GM21515 (cell line): Measurements from ENCODE around the gene KIRREL1.

Source experiments
- ATAC-seq: cut with Tn5 transposase; IDR thresholded peaks from one replicate; pipeline ENCODE4 v1.9.1; 2021; ENCODE audit not compliant: unreplicated experiment

Gene KIRREL1

DNA sequence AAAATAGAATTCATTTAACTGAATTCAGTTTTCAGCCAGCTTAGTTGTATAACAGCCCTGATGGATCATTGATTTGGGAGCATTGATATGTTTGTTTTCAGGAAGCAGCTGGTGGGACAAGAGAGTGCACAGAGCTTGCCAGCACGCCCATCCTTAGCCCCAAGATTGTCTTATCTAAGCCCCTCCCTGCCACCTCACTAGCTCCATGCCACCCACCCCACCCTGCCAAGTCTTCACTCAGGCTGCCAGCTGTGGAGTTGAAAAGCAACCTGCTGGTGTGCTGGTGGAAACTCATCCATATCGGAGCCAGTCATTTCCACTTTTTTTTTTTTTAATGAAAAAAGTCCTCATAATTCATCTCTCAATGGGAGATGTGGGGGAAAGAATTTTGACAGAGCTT lies 11.8 kb downstream of the KIRREL1 start:
- no peak for ATAC-seq

DNA sequence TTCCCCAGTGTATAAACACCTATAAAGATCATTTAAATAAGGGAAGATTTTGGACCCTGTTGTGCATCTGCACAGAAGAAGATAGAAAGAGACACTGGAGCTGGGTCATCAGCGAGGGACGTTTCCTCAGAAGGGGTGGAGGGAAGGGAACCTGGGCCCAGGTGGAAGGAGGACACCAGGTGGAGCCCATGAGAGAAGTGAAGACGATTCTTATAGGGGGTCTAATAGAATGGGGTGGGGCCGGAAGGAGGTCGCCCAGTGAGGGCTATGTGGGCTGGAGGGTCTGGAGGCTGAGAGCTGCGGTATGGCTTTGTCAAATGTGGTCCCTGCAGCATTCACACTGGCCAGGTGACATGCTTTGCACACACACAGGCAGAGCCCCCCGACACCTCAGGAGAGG lies 13.7 kb downstream of the KIRREL1 start:
- ATAC-seq: no peak

DNA sequence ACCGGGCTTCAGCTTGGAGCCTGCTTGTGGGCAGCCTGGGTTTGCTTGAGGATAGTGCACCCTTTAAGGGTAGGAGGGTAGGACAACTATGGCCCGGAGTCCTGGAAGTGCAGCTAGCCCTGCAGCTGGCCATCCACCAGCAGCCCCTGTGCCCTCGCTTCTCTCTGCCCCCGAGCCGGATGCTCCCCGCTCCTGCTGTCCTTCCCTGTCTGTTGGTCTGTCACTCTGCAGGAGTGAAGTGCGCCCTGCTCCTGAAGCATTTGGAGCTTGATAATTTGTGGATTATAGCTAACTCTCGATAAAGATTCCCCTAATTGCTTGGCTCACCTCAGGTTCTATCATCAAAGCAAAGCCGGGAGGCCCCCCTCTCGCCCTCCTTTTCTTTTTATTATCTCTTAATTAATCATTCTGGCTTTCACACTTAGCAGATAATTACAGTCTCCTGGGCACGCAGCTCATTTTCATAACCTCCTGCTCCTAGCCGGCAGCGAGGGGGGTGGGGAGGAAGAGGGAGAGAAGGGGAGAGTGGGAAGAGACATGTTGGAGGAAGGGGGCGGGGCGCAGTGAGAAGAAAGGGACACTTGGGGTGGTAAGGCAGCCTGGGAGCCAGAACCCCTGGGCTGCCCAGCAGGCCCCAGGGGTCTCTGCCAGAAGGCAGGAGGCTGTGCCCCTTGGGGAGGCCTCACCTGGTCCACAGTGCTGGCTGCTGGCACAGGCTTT lies 14.4 kb downstream of the KIRREL1 start:
- no peak for ATAC-seq

DNA sequence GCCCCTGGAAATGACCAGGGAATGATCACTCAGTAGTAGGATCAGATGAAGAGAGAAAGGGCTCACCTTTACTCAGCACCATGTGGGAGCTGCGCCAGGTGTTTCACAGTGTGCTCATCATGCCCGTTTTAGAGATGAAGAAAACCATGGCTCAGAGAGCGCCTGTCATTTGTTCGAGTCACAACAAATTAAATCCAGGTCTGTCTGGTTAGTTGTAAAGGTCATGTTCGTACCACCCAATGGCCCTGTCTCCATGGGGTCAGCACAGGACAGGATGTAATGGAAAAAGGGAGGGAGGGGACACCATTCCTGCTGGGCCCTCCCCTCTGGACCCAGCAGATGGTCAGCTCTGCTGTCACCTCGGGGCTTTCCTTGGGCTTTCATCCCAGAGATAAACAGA lies 15.2 kb downstream of the KIRREL1 start:
- no peak for ATAC-seq

DNA sequence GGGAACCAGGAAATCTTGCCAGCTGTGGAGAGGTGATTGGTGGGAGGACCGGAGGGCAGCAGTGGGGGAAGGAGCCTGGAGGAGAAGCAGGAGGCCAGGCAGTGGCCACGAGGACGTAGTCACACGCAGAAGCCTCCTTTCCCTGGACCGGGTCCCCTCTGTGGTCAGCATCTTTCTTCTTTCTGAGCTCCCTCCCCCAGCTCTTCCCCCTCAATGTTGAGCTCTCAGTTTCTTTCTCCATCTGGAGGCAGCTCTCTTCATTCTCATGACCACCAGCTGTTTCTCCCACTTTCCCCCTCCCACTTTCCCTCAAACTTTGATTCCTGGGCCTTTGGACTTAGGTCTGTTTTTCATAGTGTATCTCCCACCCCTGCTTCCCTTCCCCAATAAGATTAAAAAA lies 18.3 kb downstream of the KIRREL1 start:
- no peak for ATAC-seq

DNA sequence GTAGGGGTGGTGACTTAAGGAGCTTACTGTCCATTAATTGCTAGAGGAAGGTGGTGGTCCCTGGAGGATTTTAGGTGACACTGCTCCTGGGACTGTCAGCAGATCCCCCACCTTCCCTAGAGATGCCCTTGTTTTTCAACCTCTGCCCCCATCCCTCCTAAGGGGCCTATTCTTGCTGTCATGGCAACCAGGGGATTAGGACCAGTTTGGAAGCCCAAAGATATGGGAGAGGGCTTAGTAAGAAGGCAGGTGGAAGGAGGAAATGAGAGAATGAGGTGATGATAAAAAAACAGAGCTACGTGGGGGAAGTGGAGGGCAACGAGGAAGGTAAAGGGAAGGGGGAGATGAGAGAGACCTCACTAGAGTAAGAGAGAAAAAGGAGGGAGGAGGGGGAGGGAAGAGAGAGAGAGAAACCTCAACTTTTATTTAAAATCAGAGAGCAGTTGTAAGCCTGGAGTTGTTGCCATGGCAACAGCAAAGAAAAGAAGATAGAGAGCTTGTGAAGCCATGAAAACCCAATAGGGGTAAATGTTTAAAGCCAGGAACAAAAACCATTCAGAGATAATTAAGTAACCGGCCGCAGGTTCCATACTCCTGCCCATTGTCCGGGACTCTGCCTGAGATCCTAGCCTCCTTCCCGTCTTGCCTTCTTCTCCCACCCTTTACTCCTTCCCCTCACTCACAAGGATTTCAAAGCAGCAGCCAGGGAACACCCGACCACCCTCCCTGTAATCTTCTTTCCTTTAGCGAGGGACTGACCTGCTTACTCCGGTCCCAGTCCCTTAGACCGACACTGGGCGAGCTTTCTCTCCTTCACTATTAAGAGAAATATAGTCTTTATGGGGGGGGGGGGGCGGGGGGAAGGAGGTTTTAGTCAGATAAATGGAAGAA lies 20.6 kb downstream of the KIRREL1 start:
- ATAC-seq: no peak

DNA sequence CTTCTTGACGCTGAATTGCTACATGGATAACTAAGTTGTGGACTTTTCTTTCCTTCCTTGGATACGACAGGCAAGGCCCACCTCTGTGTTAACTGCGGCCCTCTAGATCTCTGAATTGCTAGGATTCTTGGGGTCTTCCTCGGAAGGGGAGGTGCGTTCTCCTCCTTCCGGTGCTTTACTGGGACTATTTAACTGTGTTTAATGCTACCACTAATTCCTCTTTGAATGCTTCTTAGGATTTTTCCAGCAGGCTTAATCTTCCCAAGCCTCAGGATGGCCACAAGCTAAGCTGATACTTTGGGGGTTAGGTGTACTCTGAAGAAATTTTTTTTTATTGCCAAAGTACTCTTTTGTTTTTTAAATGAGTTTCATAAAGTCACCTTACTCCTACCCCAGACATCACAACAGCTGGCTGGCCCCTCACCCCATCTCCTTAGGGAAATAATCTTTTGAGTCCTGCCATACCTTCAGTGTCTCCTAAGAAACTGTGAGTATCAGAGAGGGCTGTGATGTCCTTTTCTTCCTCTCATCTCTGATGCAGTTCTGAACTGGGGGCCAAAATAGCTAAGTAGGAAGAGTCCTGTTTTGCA lies 21.4 kb downstream of the KIRREL1 start:
- ATAC-seq: no peak

DNA sequence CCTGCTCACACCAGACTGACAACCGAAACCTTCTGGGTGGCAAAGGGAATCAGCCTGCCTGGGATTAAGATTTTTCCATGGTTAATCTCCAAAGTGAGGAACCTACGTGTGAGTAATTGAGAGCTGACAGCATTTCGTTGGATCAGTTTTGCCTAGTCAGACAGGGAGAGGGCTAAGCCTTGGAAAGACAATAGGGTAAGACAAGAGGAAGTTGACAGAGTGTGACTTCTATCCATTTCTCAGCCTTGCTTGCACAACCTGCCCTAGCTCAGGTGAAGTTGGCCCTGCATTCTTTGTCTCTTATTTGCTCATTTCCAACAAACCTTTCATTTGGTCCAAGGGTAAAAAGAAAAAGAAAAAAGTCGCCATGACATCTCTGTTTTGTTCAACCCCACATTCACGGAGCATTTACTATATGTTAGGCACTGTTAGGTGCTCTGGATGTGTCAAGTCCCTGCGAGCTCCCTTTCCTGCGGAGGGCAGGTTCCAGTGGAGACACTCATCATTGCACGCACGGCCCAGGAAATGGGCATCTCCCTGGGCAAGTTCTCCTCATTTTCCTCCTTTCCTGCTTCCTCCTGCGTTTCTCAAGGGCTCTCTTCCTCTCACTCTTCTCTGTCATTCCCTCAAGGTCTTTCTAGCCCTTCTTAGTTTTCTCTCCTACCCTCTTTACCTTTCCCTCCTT lies 23.3 kb downstream of the KIRREL1 start:
- ATAC-seq: no peak

DNA sequence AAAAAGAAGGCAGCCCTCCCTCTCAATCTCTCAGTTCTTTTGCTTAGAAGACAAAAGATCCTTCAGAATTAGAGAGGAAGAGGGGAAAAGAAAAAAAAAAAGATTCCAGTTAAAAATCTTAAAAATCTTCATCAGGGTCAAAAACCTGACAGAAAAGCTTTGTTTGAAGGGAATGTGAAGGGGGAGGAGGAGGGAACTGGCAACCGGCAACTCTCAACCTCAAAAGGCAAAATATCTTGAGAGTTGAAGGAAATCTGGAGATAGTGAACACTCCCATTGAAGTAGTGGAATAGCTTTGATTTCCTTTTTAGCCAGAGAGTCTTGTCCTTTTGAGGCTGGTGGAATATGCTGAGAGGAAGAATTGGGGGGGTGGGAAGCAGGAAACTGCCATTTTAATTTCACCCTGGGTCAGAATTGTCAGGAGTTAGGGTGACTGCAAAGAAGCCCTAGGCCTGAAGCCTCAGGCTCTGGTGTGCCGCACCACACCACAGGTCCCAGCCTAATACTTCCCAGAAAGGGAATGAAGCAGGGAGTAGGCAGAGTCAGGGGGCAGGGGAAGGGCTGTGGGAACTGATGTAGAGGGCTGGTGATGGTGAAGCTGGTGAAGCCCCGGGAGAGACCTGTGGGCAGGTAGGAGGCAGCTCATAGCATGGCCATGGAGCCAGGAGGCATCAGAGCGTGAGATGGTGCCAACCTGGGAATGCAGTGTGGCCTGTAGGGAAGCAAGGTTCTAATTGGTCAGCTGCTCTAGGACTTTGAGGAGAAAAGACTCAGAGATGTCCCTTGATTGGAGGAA lies 24.6 kb downstream of the KIRREL1 start:
- ATAC-seq: no peak

DNA sequence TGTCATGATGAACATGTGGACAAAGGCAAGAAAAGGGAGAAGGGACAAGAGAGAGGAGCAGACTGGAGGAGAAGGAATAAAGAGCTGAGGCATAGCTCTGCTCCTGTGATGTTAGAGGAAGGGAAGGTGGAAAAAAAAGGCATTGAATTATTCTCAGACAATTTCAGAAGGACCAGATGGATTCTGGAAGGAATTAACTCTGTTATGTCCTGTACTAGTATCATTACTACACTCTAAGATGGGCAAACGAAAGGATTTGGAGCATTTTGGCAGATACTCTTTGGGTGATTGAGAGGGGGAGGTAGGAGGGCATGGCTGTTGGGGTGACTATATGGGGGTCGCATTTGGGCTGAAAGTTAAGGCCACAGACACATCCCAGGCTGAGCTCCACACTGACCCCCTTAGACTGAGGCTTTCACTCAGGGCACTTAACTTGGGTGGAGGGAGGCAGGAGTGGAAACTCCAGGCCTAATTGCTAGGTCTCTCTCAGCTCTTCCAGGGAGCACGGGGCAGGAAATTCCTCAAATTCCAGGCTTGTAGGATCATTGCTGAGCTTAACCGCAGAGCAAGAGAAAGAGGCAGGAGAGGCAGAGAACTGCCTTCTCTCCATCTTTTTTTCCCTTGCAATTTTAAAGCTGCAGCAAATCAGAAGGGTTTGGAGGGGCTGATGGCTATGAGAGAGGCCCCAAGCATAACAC lies 25.9 kb downstream of the KIRREL1 start:
- ATAC-seq: no peak

DNA sequence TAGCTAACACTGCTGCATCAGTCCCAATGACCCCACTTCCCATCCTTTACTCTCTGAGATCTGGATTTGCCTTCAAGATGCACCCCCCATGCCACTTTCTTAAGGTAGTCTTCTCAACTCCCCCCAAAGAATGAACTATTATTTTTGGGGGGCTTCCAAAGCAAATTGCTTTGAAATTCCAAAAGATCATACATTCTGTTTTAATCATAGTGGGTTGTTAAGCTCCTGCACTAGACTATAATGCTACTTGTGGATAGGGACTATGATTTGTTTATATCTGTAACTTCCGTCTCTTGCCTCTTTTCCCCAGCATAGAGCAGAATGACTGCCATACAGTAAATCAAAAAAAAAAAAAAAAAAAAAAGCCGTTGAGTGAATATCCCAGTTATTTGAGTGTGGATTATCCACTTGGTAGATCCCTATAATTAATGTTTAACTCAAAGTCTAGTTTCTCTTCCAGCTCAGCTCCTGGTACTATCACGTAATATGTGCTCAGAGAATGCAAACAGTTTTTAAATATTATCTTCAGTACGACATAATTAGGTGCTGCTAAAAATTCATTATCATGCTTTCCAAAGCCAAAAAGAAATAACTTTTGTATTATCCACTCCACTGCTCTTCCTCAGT lies 26.9 kb downstream of the KIRREL1 start:
- no peak for ATAC-seq

DNA sequence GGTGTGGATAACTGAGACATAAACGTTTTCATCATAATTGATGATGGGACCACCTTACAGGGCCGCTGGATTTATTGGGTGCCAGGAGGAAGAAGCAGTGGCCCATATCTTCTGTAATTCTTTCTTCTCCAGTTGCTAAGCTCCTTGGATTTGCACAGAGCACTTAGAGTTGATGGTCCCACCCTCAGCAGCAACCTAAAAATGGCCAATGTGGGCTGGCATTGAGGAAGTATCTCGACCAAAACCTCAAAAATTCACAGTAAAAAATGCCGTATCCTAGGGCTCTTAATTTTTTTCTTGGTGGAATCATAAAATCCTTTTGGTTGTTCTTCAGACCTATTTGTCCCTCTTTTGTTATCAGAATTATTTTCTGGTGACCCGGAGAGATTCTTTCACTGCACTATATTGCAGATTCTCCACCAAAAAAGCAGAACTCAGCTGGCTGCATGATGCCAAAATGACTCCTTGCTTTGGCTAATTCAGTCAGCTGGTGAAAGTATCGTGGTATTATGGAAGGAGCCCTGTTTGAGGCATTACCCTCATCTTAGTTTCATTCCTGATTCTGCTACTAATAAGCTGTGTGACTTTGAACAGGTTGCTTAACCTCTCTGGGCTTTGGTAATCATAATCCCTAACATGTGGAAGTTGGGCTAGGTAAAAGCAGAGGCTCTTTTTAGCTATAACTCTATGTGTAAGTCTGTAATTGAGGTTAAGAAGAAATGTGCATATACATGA lies 27.6 kb downstream of the KIRREL1 start:
- no peak for ATAC-seq

DNA sequence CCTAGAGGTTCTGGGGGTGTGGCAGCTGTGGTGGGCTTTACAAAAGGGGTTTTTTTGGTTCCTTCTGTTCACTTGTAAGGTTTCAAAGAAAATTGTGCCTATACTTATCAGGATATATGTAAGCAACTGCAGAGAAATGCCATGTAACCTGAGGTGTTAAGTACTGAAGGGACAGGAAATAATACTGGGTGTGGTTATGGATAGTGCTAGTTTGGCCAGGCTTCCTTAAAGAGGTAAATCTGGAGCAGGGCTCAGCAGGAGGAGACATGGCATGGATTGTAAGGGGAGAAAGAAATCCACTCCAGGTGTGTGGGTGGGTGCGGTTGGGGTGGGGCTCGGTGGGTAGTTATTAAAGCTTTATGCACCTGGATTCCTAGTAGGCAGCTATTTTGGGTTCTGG lies 28.3 kb downstream of the KIRREL1 start:
- ATAC-seq: no peak

DNA sequence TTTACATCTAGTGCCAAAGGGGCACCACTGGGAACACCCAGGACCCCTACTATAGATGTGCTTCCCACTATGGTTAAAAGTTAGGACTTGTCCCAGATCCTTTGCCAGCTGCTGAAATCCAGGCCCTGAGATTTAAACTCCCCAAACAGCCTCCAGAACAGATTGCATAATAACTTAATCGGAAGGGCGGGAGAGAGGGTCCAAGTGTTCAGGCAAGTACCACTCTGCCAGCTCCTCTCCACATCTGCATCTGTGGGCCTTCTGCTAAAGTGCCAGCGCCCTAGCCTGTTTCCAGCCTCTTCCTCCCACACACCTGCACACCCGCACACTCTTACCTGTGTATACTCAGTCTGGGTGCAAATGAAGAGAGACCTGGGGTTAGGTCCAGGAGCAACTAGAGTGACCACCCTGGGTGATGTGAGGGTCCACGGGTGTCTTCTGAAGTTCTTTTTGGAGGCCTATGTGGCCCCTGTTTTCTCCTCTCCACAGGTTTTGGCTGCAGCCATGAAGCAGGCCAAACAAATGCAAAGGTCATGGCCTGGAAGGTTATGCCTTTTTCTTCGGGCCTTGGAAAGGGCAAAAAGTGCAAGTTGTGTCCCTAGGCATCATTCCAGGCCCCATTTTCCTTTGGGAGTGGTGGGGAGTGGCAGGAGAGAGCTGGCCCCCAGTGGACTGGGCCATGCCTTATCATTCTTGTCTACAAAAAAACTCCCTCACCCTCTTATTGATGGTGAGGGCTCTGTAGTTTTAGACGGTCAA lies 29.3 kb downstream of the KIRREL1 start:
- ATAC-seq: no peak

DNA sequence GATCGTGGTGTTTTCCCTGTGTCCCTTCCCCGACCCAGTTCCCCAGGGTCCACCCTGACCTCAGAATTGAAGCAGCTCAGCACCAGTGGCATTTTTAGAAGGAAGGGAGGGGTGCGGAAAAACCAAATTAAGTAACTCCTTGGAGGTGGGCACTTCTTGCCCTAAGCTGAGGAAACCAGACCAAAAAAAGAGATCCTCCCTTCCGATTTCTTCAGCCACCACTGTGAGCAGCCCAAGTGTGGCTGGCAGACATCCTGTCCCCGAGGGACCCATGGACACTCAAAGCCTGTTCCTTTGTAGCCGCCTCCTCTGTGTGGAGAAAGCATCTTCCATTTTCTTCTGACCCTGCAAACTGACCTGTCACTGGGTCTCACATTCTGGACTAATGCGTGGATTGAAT lies 31.3 kb downstream of the KIRREL1 start:
- ATAC-seq: no peak

DNA sequence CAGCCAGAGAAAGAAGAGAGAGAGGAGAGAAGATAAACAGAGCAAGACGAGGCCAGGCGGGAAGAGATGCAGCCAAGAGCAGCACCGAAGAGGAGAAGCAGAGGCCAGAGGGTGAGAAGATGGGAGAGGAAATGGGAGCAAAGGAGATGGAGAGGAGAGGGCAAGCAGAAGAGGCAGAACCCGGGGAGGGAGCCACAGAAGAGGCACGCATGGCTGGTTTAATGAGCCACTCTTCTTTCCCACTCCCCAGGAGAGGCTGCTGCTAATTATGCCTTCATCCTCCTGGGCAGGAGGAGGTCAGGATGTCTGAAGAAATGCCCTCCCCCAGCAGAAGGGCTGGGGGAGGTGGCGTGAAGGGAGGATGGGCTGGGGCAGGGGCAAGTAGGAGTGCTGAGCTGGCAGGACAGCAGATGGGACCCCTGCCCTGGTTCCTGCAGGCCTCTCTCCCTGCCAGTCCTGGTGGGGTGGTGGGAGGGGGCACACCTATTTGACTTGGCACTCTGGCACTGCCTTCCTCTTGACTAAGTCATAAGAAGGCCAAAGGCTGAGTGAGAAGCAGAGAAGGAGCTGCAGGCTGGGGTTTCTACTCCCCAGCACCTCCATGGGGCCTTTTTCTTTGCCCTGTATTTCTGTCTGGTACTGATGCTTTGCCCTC lies 32.3 kb downstream of the KIRREL1 start:
- no peak for ATAC-seq

DNA sequence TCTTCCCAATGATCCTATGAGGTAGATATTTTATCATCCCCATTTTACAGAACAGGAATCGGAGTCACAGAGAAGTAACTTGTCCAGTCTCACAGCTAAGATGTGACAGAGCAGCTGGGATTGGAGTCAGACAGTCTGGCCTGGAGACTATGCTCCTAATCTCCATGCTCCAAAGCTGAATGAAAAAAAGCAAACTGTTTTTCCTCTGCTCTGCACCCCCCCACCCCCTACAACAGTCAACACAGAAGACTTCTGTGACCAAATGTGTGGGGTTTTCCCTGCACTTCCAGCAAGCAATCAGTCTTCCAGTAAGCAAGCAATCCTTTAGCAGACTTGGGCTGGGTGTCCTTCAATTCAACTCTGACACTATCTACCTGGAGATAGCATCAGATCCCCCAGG lies 33.2 kb downstream of the KIRREL1 start:
- ATAC-seq: no peak

DNA sequence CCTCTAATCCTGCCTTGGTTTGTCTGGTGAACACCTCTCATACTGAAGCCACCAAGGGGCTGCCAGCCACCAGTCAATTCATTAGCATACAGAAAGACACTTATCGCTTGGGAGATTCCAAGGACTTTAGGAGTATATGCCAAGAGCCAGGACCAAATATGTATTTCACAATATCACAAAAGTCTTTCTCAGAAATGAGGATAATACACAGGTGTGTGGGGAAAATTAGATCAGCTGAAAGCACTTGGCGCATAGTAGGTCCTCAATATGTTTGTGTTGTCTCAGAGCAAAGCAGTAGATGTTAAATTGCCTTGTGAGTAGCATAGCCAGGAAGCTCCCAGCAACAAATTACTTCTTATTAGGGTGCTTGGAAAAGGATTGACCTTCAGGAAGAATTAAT lies 34.1 kb downstream of the KIRREL1 start:
- ATAC-seq: no peak
